ENCODE measurements around the gene CHST3.

The CHST3 gene

GRCh38 chr10:72035252-72035887, 71.2 kb downstream of the CHST3 start:
- H3K27ac ChIP-seq (ENCODE audit: poor library complexity, severe bottlenecking) = no peak overlapping the region
- no peak for DNase-seq (ENCODE audit: low spot score)
- H3K27me3 ChIP-seq (ENCODE audit: insufficient read depth, poor library complexity, severe bottlenecking) = no peaks in the 10 kb centered on the region
- no peak for TF ChIP-seq CTCF (IDR thresholded peaks at IDR 0.05; ENCODE audit: poor library complexity, severe bottlenecking)
- no peaks in the 10 kb centered on the region for H3K9me3 ChIP-seq (ENCODE audit: severe bottlenecking)
- no peaks in the 10 kb centered on the region for H3K4me1 ChIP-seq (ENCODE audit: insufficient read depth, poor library complexity, severe bottlenecking)
- no peak overlapping the region for H3K4me3 ChIP-seq (ENCODE audit: severe bottlenecking)
- H3K36me3 ChIP-seq (ENCODE audit: low read depth) = no peaks in the 10 kb centered on the region
- no peak for ATAC-seq (ENCODE audit: low read depth)

DNA sequence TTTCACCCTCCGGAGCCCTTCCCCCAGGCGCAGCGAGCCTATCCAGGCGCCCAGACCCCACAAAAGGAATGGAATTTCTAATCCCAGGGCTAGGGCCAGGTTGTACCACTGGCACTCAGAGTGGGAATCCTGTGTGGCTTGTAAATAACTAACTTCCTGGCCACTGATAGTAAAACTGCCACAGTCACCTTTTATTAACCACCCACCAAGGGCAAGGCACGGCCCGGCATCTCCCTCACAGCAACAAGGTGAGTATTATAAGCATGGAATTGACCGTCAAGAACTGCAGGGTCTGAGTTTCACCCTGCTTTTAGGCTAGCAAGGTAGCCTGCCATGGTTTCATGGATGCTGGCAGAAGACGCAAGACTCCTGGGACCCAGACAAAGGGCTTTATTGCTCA, 73.1 kb downstream of the CHST3 start:
- H3K9me3 ChIP-seq (ENCODE audit: severe bottlenecking) = no peaks in the 10 kb centered on the region
- H3K4me3 ChIP-seq (ENCODE audit: severe bottlenecking) = no peak overlapping the region
- TF ChIP-seq CTCF (IDR thresholded peaks at IDR 0.05; ENCODE audit: poor library complexity, severe bottlenecking) = no peak
- no peak for ATAC-seq (ENCODE audit: low read depth)
- no peak overlapping the region for H3K27ac ChIP-seq (ENCODE audit: poor library complexity, severe bottlenecking)
- no peak for DNase-seq (ENCODE audit: low spot score)
- H3K4me1 ChIP-seq (ENCODE audit: insufficient read depth, poor library complexity, severe bottlenecking) = no peaks in the 10 kb centered on the region
- no peaks in the 10 kb centered on the region for H3K36me3 ChIP-seq (ENCODE audit: low read depth)
- H3K27me3 ChIP-seq (ENCODE audit: insufficient read depth, poor library complexity, severe bottlenecking) = no peaks in the 10 kb centered on the region

DNA sequence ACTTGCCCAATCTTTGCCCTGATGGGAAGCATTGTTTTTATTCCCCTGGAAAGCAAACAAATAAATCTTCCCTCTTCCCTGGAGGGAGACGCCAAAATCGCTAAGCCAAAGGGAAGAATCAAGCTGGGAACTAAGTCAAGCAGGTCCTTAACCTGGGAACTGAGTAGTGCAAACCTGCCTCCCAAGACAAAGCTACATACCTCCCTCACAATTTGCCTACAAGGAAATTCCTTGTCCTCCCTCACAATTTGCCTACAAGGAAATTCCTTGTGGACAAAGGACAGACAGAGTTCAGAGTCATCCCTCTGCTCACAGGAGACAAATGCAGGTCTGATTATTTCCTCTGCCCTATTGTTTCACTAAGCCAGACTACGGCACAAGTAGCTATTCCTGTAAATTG, 73.6 kb downstream of the CHST3 start:
- Histone ChIP-seq H3K36me3 (ENCODE audit: low read depth) (no peaks in the 10 kb centered on the region), H3K4me1 (ENCODE audit: insufficient read depth, poor library complexity, severe bottlenecking) (no peaks in the 10 kb centered on the region), H3K4me3 (ENCODE audit: severe bottlenecking) (no peak overlapping the region), H3K27ac (ENCODE audit: poor library complexity, severe bottlenecking) (no peak overlapping the region), H3K9me3 (ENCODE audit: severe bottlenecking) (no peaks in the 10 kb centered on the region), H3K27me3 (ENCODE audit: insufficient read depth, poor library complexity, severe bottlenecking) (no peaks in the 10 kb centered on the region)
- no peak for DNase-seq (ENCODE audit: low spot score)
- ATAC-seq (ENCODE audit: low read depth) = no peak
- TF ChIP-seq CTCF (IDR thresholded peaks at IDR 0.05; ENCODE audit: poor library complexity, severe bottlenecking) = no peak

DNA sequence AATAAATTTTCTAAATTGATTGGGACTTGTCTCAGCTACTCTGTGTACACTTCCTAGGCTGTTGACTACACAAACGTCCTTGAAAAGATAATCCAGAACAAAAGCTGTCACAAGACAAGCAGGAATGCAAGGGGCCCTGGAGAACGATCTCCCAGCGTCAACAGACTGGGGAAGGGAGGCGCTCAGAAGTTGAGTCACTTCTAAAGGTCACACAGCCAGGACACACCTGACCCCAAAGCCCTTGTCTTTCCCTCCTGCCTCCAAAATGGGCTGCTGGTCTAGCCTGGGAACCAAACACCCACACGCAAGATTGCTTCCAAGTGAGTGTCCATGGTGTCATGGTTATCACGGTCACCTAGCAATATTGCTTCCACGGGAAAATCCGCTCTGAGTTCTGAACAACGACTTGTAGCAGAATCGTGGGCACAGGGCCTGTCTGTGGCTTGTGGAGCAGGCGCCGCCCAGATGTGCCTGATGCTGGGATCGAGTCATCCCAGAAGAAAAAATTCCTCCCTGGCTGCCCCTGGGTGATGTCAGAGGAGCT, 74.3 kb downstream of the CHST3 start:
- H3K9me3 ChIP-seq (ENCODE audit: severe bottlenecking) = no peaks in the 10 kb centered on the region
- no peak overlapping the region for H3K27ac ChIP-seq (ENCODE audit: poor library complexity, severe bottlenecking)
- no peaks in the 10 kb centered on the region for H3K4me1 ChIP-seq (ENCODE audit: insufficient read depth, poor library complexity, severe bottlenecking)
- ATAC-seq (ENCODE audit: low read depth) (no peak), DNase-seq (ENCODE audit: low spot score) (no peak)
- no peak for TF ChIP-seq CTCF (IDR thresholded peaks at IDR 0.05; ENCODE audit: poor library complexity, severe bottlenecking)
- no peak overlapping the region for H3K4me3 ChIP-seq (ENCODE audit: severe bottlenecking)
- no peaks in the 10 kb centered on the region for H3K27me3 ChIP-seq (ENCODE audit: insufficient read depth, poor library complexity, severe bottlenecking)
- no peaks in the 10 kb centered on the region for H3K36me3 ChIP-seq (ENCODE audit: low read depth)

DNA sequence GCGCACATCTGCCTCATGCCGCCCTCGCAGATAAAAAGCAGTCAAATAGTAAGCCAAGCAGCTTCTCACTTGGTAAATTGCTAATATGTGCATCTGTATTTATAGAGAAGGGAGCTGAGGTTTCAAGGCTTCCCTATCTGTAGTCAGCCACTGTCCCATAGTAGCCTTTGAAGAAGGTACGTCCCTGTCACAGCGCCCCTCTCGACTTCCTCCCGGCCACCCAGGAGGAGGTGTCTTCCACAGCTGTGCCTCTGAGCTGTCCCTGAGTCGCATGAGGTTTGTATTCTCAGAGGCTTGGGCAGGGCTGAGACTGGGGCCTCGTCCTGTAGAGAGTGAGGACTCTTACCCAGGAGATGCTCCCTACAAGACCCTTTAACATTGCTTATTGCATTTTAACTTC, 75.2 kb downstream of the CHST3 start:
- Histone ChIP-seq H3K9me3 (ENCODE audit: severe bottlenecking) (no peaks in the 10 kb centered on the region), H3K27me3 (ENCODE audit: insufficient read depth, poor library complexity, severe bottlenecking) (no peaks in the 10 kb centered on the region), H3K36me3 (ENCODE audit: low read depth) (no peaks in the 10 kb centered on the region), H3K4me3 (ENCODE audit: severe bottlenecking) (no peak overlapping the region), H3K27ac (ENCODE audit: poor library complexity, severe bottlenecking) (no peak overlapping the region), H3K4me1 (ENCODE audit: insufficient read depth, poor library complexity, severe bottlenecking) (no peaks in the 10 kb centered on the region)
- DNase-seq (ENCODE audit: low spot score) = no peak
- no peak for ATAC-seq (ENCODE audit: low read depth)
- TF ChIP-seq CTCF (IDR thresholded peaks at IDR 0.05; ENCODE audit: poor library complexity, severe bottlenecking) = no peak

All from RWPE2 (cell line).